Sigmoid colon (tissue), 7 donors: ENCODE results near the gene MOB1A. TPM values are rescaled to one million over a fixed set of nuclear protein-coding genes. Genes with fewer than 3 reads are reported as not detected.

ENCODE experiments used
- DNase-seq: peaks from one replicate; pipeline ENCODE4 v3.0.0-alpha.2; 2019
- H3K27ac ChIP-seq, 4 donors: fragments of 200-600 bp; sonication (generic); one replicate each; pipeline ENCODE4 v1.5.1; 2016 to 2019; ENCODE audit warnings: mild to moderate bottlenecking in 1 of 4
- H3K27me3 ChIP-seq, 3 donors: fragments of 200-600 bp; sonication (generic); one replicate each; pipeline ENCODE4 v1.5.1; 2019; ENCODE audit warnings: mild to moderate bottlenecking in 1 of 3
- H3K36me3 ChIP-seq, 4 donors: fragments of 200-600 bp; sonication (generic); one replicate each; pipeline ENCODE4 v1.5.1; 2016 to 2019
- H3K4me1 ChIP-seq, 4 donors: fragments of 200-600 bp; sonication (generic); one replicate each; pipeline ENCODE4 v1.5.1; 2017 to 2019
- H3K4me3 ChIP-seq, 4 donors: fragments of 200-600 bp; sonication (generic); one replicate each; pipeline ENCODE4 v1.5.1; 2017 to 2019; ENCODE audit warnings: mild to moderate bottlenecking in 2 of 4, moderate library complexity in 1 of 4
- H3K9me3 ChIP-seq, 4 donors: fragments of 200-600 bp in 3 of 4; sonication (generic) in 3 of 4; one replicate each; pipeline versions ENCODE4 v1.5.1 to v1.6.1; 2013 to 2019
- EP300 ChIP-seq, 4 donors: sonication (generic); formaldehyde crosslinking; IDR thresholded peaks; one replicate each; pipeline ENCODE4 v1.6.1; 2017; ENCODE audit warnings: antibody characterized with exemption in 4 of 4
- POLR2A ChIP-seq, 2 donors: fragments of 450-650 bp; IDR thresholded peaks; one replicate each; pipeline ENCODE4 v1.6.1; 2016; ENCODE audit warnings: antibody characterized with exemption in 2 of 2, mild to moderate bottlenecking in 2 of 2, moderate library complexity in 2 of 2
- POLR2AphosphoS5 ChIP-seq, 4 donors: sonication (generic); formaldehyde crosslinking; IDR thresholded peaks; one replicate each; pipeline ENCODE4 v1.6.1; 2017; ENCODE audit warnings: antibody characterized with exemption in 4 of 4
- WGBS, 2 donors: extraction: QIAGEN DNeasy Blood & Tissue Kit; methylation state at CpG; one replicate each; pipeline ENCODE4 v1.1.7; 2013; 5-methylcytosine and 5-hydroxymethylcytosine counted together
- intact Hi-C: fragments of 100-400 bp; cut with DNase I; formaldehyde crosslinking; loops from one replicate; pipeline ENCODE4 v1.15.1; 2023
- polyA plus RNA-seq, 3 donors: library from polyadenylated mRNA; stranded (reverse); fragments of 200-250 nt; gene quantifications; one replicate each; pipeline ENCODE4 v1.2.3, GENCODE V29; 2013
- total RNA-seq, 4 donors: library from RNA; depleted of rRNA; stranded (reverse); fragments of >200 nt; gene quantifications; one replicate each; pipeline ENCODE4 v1.1.0, GENCODE V29; 2016
- TF ChIP-seq, protein P1 (sequence below), 4 experiments: fragments of 450-650 bp in 3 of 4; fragments of 200-600 bp in 1 of 4; IDR thresholded peaks; one replicate each; pipeline ENCODE4 v1.5.1; 2016 to 2019; ENCODE audit warnings: antibody characterized with exemption in 4 of 4, mild to moderate bottlenecking in 3 of 4, moderate library complexity in 2 of 4
- donor health status: healthy with polysubstance abuse.
- donor health status: Bipolar disorder and iron deficiency.
- donor health status: healthy.

MOB1A gene
- total and polyA plus RNA-seq, 7 donors = 51.1 to 108 (median 85.1) TPM

DNA sequence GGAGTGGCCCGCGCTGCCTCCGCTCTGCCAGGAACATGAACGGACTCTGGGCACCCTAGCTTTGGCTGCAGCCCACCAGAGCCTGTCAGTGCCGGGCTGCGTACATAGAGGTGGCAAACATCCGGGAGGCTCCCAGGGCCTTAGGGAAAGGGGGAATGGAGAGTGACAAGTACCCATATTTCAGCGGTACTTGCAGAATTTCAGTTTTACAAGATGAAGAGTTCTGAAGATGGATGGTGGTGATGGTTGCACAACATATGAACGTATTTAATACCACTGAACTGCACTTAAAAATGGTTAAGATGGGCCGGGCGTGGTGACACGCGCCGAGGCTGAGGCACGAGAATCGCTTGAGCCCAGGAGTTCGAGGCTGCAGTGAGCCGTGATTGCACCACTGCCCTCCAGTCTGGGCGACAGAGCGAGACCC lies 20.6 kb upstream of the MOB1A start:
- H3K27me3 ChIP-seq = no peaks in the 10 kb centered on the region
- 3 to 4% methylated on average over 20 of the region's 20 CpGs for WGBS, 2 donors
- H3K27ac ChIP-seq = peak overlapping the region; percentile 72 to 93 (median 90)
- intact Hi-C loops = loop anchor here (2.0 kb wide), 1 partner anchor 20 kb away; the partner anchor contains the start of gene MOB1A
- TF ChIP-seq EP300 (IDR thresholded peaks at IDR 0.05) (no peak), POLR2AphosphoS5 (IDR thresholded peaks at IDR 0.05) (no peak), POLR2A (IDR thresholded peaks at IDR 0.05) (no peak)
- TF ChIP-seq, protein P1, sequence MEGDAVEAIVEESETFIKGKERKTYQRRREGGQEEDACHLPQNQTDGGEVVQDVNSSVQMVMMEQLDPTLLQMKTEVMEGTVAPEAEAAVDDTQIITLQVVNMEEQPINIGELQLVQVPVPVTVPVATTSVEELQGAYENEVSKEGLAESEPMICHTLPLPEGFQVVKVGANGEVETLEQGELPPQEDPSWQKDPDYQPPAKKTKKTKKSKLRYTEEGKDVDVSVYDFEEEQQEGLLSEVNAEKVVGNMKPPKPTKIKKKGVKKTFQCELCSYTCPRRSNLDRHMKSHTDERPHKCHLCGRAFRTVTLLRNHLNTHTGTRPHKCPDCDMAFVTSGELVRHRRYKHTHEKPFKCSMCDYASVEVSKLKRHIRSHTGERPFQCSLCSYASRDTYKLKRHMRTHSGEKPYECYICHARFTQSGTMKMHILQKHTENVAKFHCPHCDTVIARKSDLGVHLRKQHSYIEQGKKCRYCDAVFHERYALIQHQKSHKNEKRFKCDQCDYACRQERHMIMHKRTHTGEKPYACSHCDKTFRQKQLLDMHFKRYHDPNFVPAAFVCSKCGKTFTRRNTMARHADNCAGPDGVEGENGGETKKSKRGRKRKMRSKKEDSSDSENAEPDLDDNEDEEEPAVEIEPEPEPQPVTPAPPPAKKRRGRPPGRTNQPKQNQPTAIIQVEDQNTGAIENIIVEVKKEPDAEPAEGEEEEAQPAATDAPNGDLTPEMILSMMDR (IDR thresholded peaks at IDR 0.05) = no peak
- peaks cover 0 to 17% (median 12%) of the 10 kb centered on the region in 4 donors for H3K4me1 ChIP-seq
- H3K4me3 ChIP-seq = peak overlapping the region; percentile 50 to 71 (median 64)
- H3K36me3 ChIP-seq = no peaks in the 10 kb centered on the region
- H3K9me3 ChIP-seq = no peaks in the 10 kb centered on the region
- no peak for DNase-seq

DNA sequence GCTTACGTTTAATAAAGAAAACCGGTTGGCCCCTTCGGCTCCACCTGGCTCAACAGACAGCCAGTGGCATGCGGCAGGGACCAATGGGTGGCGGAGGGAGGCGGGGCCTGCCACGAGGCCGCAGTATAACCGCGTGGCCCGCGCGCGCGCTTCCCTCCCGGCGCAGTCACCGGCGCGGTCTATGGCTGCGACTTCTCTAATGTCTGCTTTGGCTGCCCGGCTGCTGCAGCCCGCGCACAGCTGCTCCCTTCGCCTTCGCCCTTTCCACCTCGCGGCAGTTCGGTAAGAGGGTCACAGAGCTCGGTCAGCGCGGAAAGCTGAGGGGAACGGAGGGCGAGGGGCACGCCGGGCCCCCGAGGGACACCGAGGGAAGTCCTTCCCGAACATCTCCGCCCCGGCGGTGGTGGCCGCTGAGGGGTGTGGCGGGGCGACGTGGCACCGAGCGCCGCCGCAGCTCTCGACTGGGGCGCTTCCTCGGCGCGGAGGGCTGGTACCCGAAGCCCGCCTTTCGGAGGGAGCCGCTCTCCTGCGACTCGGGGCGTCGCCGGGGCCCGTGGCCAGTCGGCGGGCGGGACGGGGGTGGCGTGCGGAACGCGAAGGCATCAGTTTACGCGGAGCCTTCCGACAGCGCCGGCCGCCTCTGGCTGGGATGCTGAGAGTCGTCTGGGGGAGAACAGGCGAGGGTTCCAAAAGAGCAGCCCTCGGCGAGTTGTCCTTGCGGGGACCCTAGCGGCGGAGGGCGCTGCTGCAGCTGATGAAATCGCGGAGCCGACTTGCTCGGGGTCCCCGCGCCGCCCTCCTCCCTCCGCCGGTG lies 20.0 kb upstream of the MOB1A start, which contains the start of gene MTHFD2:
Gene MTHFD2 (plus strand): TSS at position 155 of the 814 bp plus-strand sequence. CDS start 27 bp downstream, at position 182.
- peak; percentile 91 for DNase-seq
- no peaks in the 10 kb centered on the region for H3K36me3 ChIP-seq
- H3K27ac ChIP-seq = peak within 1 kb of the TSS; percentile 72 to 93 (median 90)
- H3K4me1 ChIP-seq = peaks cover 0 to 17% (median 12%) of the 10 kb centered on the region in 4 donors
- 0% methylated on average over 96 of the region's 96 CpGs for WGBS, 2 donors
- H3K4me3 ChIP-seq = peak within 1 kb of the TSS; percentile 50 to 71 (median 64)
- no peaks in the 10 kb centered on the region for H3K9me3 ChIP-seq
- no peaks in the 10 kb centered on the region for H3K27me3 ChIP-seq
- intact Hi-C loops = loop anchor here (2.0 kb wide), 1 partner anchor 20 kb away; the partner anchor contains the start of gene MOB1A
- no peak for TF ChIP-seq EP300 (IDR thresholded peaks at IDR 0.05)
- peak; percentile 33 to 48 for TF ChIP-seq POLR2A (IDR thresholded peaks at IDR 0.05)
- peak; percentile 67 to 87 (median 76) for TF ChIP-seq POLR2AphosphoS5 (IDR thresholded peaks at IDR 0.05)
- TF ChIP-seq, protein P1 (IDR thresholded peaks at IDR 0.05) = peak; percentile 43 to 78 (median 58)

DNA sequence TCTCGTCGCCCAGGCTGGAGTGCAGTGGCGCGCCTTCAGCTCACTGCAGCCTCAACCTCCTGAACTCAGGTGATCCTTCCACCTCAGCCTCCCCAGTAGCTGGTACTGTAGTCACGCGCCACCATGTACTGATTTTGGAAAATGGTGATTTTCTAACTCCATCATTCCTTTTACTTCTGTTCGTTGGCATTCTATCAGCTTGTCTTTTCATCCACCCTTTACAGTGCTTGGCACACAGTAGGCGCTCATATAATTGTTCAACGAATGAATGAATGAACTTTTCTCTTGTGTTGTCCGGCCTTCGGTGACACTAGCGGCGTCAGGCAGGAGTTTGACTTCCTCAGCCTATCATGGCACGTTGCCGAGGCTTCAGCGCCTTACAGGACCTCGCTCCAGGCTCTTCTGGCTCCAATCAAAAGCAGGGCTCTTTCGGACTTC lies 19.4 kb upstream of the MOB1A start:
- H3K4me1 ChIP-seq = peaks cover 0 to 17% (median 12%) of the 10 kb centered on the region in 4 donors
- TF ChIP-seq POLR2AphosphoS5 (IDR thresholded peaks at IDR 0.05) = no peak
- TF ChIP-seq, protein P1 (IDR thresholded peaks at IDR 0.05) = no peak
- TF ChIP-seq POLR2A (IDR thresholded peaks at IDR 0.05) = no peak
- no peak for TF ChIP-seq EP300 (IDR thresholded peaks at IDR 0.05)
- no peaks in the 10 kb centered on the region for H3K9me3 ChIP-seq
- no peaks in the 10 kb centered on the region for H3K27me3 ChIP-seq
- H3K4me3 ChIP-seq = peak overlapping the region; percentile 50 to 71 (median 64)
- 37% methylated on average over 18 of the region's 18 CpGs for WGBS, 2 donors
- H3K36me3 ChIP-seq = no peaks in the 10 kb centered on the region
- intact Hi-C loops = loop anchor here (2.0 kb wide), 1 partner anchor 19 kb away; the partner anchor contains the start of gene MOB1A
- H3K27ac ChIP-seq = peak overlapping the region; percentile 72 to 93 (median 90)
- DNase-seq = peak; percentile 91

DNA sequence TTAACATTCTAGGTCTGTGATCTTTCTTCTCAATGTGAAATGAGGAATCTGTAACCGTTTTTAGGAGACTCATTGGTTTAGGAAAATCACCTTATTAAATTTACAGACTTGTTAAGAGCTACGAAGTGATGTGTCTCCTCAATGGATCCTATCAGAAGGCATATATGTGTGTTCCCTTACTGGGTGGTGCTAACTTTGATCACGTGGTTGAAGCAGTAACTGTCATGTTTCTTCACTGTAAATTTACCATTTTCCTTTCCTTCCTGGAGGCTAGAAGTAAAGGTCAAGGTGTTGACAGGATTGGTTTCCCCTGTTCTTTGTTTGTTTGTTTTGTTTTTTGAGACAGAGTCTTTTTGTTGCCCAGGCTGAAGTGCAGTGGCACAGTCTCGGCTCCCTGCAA lies 18.4 kb upstream of the MOB1A start:
- WGBS, 2 donors = 67 to 77% methylated on average over 4 of the region's 4 CpGs
- intact Hi-C loops = no loop called here
- Histone ChIP-seq H3K27me3 (no peaks in the 10 kb centered on the region), H3K36me3 (no peaks in the 10 kb centered on the region), H3K27ac (no peak overlapping the region), H3K9me3 (no peaks in the 10 kb centered on the region), H3K4me3 (no peak overlapping the region), H3K4me1 (peaks cover 0 to 17% (median 12%) of the 10 kb centered on the region in 4 donors)
- TF ChIP-seq POLR2A (IDR thresholded peaks at IDR 0.05) (no peak), EP300 (IDR thresholded peaks at IDR 0.05) (no peak), POLR2AphosphoS5 (IDR thresholded peaks at IDR 0.05) (no peak)
- TF ChIP-seq, protein P1 (IDR thresholded peaks at IDR 0.05) = no peak
- DNase-seq = no peak
